ENCODE results near the gene COG7.
"Not testable (repeated sequence)": the region's sequence is repeated elsewhere in the genome, so short reads cannot be mapped to it uniquely, and the experiment has no call there.

Gene COG7

DNA sequence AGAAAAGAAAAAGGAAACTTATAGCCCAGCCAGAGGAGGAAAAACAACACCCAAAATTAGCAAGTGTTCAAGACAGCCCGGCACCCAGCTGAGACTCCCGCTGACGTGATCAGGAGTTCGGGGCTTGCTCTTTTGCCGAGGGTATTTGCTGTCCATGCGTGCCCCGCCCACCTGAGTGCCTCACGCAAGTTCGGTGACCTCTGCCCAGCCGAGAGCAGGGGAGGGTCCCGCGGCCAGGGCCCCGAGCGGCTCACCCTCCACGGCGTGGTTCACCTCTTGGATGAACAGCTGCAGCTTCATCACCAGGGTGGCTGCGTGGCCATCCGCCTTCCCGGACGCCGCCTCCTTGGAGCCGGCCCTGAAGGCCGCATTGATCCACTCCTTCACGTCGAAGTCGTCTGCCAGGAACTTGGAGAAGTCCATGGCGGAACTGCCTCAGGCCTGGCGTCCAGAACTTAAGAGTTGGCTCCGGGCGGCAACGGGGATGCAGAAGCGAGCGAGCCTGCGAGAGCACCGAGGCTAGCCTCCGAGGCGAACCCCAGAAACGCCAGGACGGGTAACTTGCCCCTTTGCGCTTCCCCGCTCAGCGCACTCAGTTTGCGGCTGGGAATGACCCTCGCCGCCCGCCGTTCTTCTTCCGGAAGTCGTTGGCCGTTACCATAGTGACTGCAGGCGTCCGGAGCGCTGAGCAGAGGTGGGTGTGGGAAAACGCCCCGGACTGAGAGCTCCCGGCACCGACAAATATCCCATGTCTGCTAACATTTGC lies at the start of gene COG7:
Gene COG7, minus strand, starts transcription at position 618 of the 766 bp plus-strand sequence. Its CDS starts 195 bp downstream, at position 423.
- DNase-seq = no peak

DNA sequence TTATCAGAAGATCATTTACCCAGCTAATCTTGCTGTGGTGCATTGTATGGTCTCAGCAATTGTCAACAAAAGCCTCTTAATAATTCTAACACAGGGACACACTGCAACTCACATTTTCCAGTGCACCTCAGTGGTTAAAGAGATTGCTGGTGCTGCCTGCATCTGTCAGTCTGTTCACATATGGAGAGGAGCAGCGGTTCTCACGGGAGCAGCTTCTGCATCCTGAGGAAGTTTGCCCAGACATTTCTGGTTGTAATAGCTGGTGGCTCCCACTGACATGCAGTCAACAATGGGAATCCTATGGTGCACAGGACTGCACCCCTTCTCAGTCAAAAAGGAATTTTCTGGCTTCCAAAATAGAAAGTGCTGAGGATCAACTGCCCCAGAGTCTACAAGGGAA lies 49.5 kb upstream of the COG7 start:
- no peak for DNase-seq

DNA sequence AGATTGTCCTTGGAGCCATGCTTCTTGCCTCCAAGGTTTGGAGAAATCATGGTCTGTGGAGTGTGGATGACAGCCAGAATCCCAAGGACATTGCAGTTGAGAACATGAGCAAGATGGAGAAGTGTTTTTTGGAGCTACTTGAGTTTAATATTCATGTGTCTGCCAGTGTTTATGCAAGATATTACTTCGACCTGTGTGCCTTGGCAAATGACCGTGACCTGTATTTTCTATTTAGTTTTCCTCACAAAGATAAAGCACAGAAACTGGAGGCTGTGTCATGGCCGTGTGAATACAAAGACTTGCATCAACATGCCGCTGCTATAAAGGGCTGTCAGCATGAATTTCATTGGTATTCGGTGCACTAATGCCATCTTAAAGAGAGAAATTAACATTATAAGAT lies 48.3 kb upstream of the COG7 start:
- DNase-seq = no peak

DNA sequence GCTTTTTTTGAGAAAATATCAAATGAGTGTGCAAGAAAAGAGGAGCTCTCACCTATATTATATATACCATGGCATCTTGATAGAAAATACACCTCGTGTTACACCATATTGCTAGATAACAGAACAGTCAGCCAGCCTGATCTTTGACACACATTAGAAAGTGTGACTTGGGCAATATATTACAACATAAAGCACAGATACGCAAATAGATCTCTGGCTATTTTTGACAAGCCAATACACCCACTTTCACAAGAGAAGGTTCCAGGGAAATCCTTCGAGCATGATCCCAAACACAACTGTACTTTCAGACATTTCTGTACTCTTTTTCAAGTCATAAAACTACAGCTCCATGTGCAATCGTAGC lies 47.9 kb upstream of the COG7 start:
- no peak for DNase-seq

DNA sequence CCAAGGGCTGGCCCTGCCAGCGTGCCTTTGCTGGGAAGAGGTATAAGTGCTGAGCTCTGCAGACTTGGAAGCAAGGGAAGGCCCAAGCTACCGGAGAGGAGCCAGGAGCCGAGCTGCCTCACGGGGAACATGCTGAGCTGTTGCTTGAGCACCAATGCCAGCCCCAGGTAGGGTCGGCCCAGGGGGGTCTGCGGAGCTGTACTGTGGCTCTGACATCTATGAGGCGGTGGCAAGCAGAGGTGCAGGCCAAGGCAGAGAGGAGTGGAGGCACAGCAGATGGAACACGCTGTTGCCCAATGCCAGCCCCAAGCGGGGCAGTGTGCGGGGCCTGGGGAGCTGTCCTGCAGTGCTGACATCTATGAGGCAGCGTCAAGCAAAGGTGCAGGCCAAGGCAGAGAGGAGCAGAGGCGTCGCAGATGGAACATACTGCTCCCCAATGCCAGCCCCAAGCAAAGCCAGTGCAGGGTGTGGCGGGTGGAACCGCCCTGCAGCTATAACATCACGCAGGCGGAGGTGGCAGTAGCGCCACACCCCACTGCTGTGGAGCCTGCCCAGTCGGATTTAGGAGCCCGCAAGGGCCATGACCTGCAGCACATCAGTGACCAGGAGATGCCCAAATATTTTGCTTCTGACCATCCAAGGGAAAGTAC lies 47.3 kb upstream of the COG7 start:
- DNase-seq = no peak

DNA sequence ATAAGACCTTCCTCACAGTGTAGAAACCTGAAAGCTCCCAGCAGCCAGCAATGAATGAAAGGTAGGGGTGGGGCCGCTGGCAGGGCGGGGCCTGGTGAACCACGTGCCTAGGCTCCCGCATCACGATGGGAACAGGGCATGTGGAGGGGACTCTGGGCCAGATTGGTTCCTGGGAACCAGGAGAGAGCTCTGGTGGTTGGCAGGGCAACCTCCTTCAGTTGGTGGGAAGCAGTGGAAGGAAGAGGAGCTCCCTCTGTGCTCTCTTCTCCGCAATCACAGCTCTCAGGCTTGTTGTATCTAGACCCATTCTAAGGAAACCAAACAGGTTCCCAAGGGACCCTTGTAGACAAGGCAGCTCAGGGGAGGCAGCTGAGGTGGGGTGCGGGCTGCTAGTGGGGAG lies 46.8 kb upstream of the COG7 start:
- DNase-seq = no peak

DNA sequence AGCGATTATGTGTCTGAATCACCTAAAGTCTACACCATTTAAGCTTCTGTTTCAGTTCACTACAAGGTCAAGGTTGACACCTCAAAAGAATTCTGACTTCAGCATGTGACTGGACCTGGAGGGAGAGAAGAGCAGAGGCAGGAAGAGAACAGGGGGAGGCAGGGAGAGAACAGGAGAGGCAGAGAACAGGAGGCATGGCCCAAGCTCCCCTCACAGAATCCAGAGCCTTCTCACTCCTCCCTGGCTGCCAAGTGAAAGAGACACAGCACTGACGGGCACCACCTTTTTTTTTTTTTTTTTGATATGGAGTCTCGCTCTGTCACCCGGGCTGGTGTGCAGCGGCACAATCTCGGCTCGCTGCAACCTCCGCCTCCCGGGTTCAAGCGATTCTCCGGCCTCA lies 45.9 kb upstream of the COG7 start:
- no peak for DNase-seq

DNA sequence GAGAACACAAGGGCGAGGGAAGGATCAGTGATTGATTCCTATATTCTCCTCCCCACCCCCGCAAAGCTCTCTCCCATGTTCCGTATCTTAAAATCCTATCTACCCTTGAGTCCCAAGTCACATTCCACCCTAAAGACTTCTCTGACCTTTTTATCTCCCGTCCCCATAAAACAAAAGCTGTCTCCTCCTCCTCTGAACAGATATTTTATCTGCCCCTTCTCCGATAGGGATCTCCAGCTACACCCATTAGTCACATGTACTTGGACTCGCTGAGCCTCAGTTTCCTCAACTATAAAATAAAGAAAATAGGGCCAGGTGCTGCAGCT lies 44.5 kb upstream of the COG7 start:
- no peak for DNase-seq

DNA sequence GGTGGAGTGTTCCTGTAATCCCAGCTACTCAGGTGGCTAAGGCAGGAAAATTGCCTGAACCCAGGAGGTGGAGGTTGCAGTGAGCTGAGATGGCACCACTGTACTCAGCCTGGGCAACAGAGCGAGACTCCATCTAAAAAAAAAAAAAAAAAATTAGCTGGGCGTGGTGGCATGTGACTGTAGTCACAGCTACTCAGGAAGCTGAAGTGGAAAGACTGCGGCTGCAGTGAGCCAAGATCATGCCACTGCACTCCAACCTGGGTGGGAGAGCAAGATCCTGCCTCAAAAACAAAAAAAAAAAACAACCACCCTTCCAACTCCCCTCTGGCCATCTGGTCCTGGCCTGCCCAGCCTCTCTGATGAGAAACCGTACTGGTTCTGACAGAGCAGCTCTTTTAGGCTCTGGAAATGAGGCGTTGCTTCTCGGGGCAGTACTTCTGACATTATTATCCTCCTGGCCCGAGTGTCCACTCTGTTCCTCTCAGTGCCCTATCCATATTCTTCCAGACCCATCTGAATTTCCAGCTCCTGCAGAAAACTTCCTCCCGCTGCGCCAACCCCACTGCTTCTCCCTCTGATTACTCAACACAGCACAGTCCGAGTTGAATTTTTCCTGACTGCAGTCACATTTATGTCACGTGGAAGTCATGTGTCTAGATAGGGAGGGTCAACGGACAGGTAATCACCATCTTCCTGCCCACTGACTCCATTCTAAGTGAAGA lies 44.0 kb upstream of the COG7 start:
- DNase-seq = no peak

DNA sequence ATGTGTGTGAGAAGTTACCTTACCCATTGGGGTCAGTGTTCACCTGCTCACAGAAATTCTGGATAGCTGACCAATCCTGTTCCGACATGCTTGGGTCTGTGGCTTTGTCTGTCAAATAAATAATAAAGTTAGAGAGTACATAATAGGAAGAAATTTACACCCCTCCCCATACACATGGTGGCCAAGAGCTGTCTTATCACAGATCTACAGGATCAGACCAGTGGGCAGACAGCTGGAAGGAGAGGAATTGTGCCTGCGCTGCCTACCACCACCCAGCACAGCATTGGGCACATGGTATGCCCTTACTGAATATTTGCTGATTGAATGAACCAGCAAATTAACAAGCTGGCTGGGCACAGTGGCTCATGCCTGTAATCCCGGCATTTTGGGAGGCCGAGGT lies 42.7 kb upstream of the COG7 start:
- no peak for DNase-seq

DNA sequence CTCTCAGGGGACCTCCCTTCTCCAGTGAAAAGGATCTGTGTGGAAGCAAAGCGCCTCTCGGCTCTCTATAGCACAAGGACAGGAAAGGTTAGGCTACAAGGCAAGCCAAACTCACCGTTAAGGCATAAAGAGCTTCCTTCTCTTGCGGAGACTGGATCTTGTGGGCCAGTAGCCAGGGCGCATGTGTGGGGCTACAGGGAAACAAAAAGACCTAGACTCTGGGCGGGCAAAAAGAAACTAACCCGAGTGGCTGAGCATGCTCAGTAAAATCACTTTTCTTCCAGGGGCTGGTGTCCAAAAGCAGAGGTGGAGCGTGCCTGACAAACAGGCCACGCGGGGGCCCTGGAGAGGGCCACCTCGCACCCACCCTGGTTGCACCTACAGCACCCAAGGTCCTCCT lies 41.2 kb upstream of the COG7 start:
- no peak for DNase-seq

DNA sequence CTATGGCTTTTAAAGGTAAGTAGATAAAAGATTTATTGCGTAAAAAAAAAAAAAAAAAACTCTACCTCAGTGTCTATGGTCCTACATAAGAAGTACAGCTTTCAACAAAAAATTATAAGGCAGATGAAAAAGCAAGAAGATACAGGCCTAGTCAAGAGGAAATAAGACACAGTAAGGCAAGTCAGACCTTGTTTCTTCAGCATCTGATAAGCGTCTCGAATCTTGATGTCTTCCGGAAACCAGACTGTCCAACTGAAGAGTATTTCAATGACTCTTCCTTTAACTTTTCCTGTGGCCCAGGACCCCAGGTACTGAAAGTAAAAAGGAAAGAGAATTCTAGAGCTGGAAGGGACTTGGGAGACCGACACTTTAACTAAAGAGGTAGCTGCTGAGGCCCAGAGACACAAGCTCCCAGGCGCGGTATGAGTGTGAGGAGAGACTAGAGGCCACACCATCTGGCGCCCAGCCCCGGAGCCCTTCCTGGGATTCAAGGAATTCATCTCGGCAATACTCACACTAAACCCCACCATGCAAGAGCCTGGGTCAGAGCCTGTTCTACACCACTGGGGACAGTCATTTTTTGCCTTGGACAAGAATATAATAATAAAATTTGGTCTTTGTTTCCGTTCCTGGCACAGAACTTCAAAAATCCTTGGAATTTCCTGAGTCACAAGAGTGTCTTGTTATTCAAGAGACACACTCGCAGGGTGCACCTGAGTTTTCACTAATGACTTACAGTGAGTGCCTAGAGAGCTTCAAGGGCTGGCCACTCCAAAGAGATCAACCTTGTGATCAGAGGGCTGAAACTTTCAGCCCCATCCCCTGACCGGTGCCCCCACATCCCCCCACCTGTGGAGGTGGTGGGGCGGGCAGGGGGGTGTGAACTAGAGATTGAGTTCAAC lies 38.8 kb upstream of the COG7 start:
- DNase-seq = no peak

DNA sequence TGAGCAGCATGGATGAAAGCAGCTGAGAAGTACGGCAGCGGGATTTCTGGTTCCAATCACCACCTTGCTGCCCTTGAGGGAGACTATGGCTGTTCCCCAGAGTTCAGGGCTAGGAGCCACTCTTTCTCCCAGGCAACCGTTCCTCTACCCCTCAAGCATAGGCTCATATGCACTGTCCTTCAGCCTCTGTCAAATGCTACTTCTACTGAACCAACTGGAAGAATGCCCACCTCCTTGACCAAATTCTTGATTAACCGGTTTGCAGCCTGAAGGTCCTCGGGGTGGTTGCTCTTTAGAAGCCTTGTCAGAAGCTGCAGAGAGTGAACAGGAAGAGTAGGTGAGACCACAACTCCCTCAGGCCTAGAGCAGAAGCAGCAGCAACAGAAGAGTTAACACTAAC lies 33.5 kb upstream of the COG7 start:
- no peak for DNase-seq

DNA sequence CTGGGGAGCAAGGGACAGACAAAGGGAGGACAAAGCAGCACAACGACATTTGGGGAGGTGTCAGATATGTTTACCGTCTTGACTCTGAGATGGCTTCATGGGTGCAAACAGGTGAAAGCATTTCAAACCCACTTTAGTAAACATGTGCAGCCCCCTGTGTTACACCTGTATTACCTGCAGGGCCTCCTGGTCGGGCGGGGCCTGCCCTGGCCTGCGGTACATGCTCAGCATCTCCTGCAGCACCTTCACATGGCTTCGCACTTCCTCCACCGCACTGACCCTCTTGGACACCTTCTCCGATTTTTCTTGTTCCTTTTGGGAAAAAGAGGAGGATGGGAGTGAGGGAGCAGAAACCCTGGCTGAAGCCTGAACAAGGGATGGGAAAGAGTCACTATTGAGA lies 32.9 kb upstream of the COG7 start:
- DNase-seq = no peak

DNA sequence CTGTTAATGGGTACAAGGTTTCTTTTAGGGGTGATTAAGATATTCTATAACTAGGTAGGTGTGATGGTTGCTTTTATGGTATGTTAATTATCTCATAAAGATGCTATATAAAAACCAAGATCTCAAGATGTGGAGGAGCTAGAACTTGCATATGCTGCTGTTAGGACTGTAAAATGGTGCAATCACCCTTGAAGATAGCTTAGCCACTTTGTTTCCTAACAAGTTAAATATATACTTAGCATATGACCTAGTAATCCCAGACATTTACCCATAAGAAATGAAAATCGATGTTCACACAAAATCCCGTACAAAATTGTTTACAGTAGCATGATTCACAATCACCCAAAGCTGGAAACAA lies 32.2 kb upstream of the COG7 start:
- DNase-seq = no peak

DNA sequence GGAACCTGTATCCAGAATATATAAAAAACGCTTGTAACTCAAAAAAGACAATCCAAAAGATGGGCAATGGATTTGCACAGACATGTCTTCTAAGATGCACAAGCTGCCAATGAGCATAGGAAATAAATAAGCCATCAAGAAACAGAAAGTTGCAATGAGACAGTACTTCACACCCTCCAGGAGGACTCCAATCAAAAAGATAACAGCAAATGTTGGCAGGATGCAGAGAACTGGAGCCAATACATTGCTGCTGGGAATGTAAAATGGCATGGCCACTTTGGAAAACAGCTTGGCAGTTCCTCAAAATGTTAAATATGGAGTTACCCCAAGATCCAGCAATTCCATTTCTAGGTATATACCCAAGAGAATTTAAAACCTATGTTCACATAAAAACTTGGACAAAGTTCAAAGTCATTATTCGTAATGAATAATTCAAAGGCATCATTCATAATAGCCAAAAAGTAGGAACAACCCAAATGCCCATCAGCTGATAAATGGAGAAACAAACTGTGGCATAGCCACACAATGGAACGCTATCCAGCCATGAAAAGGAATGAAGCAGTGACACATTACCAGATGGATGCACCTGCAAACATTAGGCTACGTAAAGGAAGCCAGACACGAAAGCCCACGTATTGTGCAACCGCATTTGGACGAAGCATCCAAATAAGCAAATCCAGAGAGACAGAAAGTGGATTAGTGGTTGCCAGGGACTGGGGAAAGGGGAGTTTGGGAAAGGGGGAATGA lies 31.7 kb upstream of the COG7 start:
- no peak for DNase-seq

DNA sequence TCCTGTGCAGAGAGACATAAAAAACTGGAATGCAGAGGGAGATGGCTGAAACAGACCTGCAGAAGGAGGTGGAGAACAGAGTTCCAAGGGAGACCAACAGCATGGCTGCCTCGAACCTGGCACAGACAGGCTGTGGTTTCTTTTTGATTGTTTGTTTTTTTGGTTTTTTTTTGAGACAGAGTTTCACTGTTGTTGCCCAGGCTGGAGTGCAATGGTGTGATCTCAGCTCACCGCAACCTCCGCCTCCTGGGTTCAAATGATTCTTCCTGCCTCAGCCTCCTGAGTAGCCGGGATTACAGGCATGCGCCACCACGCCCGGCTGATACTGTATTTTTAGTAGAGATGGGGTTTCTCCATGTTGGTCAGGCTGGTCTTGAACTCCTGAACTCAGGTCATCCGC lies 30.5 kb upstream of the COG7 start:
- not testable (repeated sequence) for DNase-seq

DNA sequence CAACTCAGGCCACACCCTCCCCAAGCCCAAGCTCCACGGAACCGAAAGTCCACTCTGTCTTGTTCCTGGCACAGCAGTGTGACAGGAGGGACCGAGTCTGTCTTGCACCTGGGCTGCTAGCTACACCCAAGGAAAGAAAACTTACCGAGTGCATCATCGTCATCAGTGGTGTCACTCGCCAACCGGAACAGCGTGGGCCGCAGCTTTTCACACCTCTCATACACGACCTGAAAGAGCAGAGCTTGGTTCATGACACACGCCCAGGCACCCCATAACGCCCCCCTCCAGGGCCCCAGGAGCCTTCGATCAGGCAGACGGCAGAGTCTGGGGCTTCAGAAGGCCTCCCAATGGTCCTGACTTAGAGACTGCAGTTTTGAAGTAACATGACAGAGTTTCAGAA lies 29.8 kb upstream of the COG7 start:
- DNase-seq = no peak

DNA sequence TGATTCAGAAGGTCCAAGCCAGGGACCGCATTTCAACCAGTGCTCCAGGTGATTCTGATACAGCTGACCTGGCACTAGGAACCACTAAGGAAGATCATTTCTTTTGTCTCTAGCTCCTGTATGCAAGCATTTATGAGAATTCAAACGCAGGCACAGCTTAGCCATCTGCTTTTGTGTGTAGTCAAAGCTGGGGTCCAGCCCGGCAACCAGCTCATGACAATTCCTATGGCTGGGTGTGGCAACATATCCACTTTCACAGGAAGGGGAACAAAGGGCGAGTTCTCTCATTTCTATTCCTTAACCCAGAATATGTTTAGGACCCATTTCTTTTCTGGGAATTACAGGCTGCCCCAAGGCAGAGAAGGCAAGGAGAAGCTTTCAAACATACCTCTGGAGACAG lies 27.3 kb upstream of the COG7 start:
- no peak for DNase-seq

DNA sequence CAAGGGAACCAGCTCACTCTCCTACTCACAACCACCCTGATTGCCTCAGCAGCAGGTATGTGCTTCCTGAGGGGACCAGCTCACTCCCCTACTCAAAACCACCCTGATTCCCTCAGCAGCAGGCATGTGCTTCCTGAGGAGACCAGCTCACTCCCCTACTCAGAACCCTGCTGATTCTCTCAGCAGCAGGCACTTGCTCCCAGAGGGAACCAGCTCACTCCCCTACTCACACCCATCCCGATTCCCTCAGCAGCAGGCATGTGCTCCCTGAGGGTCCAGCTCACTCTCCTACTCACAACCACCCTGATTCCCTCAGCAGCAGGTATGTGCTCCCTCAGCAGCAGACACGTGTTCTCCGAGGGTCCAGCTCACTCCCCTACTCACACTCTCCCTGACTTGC lies 26.1 kb upstream of the COG7 start:
- DNase-seq = no peak

DNA sequence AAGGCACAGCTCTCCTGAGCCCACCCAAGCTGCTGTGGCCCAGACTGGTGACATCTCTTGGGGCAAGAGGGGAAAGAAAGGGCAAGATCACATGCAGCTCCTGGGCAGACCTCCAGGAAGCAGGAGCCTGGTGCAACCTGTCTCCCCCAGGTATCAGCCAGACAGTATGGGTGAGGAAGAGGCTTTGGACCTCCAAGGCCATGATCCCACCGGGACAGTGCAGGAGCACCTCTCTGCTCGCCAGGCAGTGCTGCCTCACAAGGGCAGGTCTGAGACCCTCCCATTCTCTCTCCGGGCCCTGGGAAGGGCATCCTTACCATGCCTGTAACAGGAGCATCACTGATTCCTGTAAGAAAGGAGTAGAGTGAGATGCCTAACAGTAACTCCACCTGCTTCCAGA lies 25.6 kb upstream of the COG7 start:
- no peak for DNase-seq

DNA sequence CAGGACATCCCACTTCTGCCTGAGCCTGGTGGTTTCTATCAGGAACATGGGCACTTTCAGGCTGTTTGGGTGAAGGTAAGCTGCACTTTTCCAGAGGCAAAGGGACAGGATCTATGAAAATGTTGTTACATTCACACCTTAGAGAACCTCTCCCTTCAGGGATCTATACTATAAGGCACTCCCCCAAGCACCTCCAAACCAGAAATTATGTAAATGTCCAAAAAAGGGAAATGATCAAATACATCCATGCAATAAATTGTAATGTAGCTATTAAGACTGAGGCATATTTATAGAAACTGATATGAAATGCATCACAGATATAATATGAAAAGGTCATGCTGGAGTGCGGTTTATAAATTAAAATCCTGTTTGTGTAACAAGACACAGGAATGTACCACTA lies 23.3 kb upstream of the COG7 start:
- DNase-seq = no peak

DNA sequence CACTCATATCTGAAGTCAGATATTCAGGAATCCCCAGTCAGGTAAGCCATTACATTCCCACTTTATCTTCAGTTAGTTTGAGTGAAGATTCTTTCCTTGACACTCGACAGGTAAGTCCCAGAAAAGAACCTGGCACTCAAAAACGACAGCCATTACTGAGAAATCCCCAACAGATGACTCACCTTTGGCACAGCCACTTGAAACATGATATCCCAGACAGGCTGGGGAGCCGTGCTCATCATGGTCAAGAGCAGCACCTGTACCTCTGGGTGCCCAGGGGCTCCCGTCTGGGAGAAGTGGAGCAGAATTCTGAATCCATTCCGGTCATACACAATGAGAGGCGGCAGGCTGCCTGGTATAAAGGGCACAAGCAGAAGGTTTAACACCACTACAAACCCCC lies 16.8 kb upstream of the COG7 start:
- DNase-seq = no peak

Data from NCI-H187 treated with DMSO at 0.1 percent for 48 hours (cell line).